Left ventricle myocardium inferior (tissue), 1 donor: ENCODE results near the gene CIB2. TPM values are rescaled to one million over a fixed set of nuclear protein-coding genes. Genes with fewer than 3 reads are reported as not detected.

Source experiments
- DNase-seq: peaks from one replicate; pipeline ENCODE4 v3.0.0-alpha.2; 2020
- H3K27ac ChIP-seq: fragments of 200-600 bp; replicated peaks from 2 replicates; pipeline ENCODE4 v1.8.0; 2021
- H3K27me3 ChIP-seq: fragments of 200-600 bp; 2 replicates; pipeline ENCODE4 v1.8.0; 2021; ENCODE audit warnings: low read depth
- H3K36me3 ChIP-seq: fragments of 200-600 bp; 2 replicates; pipeline ENCODE4 v1.8.0; 2021
- H3K4me1 ChIP-seq: fragments of 200-600 bp; 2 replicates; pipeline ENCODE4 v1.8.0; 2021
- H3K4me3 ChIP-seq: fragments of 200-600 bp; 2 replicates; pipeline ENCODE4 v1.8.0; 2021; ENCODE audit warnings: mild to moderate bottlenecking, moderate library complexity
- H3K9me3 ChIP-seq: fragments of 200-600 bp; replicated peaks from 2 replicates; pipeline ENCODE4 v1.8.0; 2021
- intact Hi-C: fragments of 100-400 bp; cut with micrococcal nuclease; formaldehyde crosslinking; loops from one replicate; pipeline ENCODE4 v1.11.0; 2022
- total RNA-seq: library from RNA; stranded (reverse); fragmentation: NEBNext Ultra II Directional; extraction: Animal tissue kit (Norgen Biotek cat#: 25700); gene quantifications from one replicate; pipeline ENCODE4 v1.2.1, GENCODE V29; 2021
- TF ChIP-seq, protein P1 (sequence below): fragments of 200-600 bp; IDR thresholded peaks from 2 replicates; pipeline ENCODE4 v1.8.0; 2021; ENCODE audit warnings: antibody characterized with exemption, mild to moderate bottlenecking, borderline replicate concordance
- donor health status: DM: no; HTN: yes; CAD: no; lungs with severe emphysema.

Gene CIB2
- total RNA-seq, 1 donor from 2014 or later: 26.1 TPM

DNA sequence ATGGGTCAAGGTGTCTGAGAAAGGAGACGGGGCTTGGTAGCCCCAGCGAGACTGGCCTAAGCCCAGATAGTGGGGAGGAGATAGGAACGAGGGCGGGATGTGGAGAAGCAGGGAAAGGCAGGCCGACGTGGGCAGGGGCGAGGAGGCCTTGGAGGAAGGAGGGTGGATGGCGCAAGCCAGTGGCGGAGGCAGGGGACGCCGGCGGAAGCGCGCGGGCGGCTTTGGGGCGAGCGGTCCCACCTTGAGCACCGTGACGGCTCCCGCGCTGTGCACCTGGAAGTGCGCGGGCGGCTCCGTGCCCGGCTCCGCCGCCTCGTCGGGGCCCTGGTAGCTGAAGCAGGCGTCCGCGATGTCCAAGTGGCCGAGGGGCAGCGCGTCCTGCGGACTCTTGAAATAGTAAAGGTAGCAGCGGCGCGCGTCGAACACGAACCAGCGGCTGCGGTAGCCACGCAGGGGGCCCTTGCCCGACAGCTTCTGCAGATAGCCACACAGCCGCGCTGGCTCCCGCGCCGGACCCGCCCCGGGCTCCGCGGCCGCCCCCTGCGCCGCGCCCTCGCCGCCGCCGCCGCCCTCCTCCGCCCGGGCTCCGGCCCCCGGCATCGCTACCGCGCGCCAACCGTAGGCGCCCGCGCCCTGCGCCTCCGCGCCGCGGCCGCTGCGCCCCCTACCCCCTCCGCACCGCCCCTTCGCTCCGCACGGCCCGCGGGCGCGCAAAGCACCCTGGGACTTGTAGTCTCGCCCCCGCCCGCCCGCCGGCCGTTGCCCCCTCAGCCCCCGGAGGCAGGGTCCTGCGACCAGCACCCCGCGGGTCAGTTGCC lies 54.0 kb downstream of the CIB2 start, which contains the start of gene TBC1D2B:
Gene TBC1D2B, minus strand, starts transcription at position 659 of the 818 bp plus-strand sequence. Its CDS starts 59 bp downstream, at position 600.
- Histone ChIP-seq H3K4me1 (peaks cover 53% of the 10 kb centered on the region), H3K27ac (peak within 1 kb of the TSS; percentile 95)

GRCh38 chr15:78076231-78077052 lies 54.8 kb downstream of the CIB2 start:
- peak overlapping the region; percentile 94 for H3K4me3 ChIP-seq
- peak overlapping the region; percentile 95 for H3K27ac ChIP-seq
- TF ChIP-seq, protein P1, sequence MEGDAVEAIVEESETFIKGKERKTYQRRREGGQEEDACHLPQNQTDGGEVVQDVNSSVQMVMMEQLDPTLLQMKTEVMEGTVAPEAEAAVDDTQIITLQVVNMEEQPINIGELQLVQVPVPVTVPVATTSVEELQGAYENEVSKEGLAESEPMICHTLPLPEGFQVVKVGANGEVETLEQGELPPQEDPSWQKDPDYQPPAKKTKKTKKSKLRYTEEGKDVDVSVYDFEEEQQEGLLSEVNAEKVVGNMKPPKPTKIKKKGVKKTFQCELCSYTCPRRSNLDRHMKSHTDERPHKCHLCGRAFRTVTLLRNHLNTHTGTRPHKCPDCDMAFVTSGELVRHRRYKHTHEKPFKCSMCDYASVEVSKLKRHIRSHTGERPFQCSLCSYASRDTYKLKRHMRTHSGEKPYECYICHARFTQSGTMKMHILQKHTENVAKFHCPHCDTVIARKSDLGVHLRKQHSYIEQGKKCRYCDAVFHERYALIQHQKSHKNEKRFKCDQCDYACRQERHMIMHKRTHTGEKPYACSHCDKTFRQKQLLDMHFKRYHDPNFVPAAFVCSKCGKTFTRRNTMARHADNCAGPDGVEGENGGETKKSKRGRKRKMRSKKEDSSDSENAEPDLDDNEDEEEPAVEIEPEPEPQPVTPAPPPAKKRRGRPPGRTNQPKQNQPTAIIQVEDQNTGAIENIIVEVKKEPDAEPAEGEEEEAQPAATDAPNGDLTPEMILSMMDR: peak; percentile 24
- no peak for DNase-seq
- intact Hi-C loops: no loop called here
- peaks cover 61% of the 10 kb centered on the region for H3K4me1 ChIP-seq
- no peaks in the 10 kb centered on the region for H3K36me3 ChIP-seq
- no peaks in the 10 kb centered on the region for H3K9me3 ChIP-seq
- H3K27me3 ChIP-seq: no peaks in the 10 kb centered on the region

More for the DNA sequence above, 54.0 kb downstream of the CIB2 start, which contains the start of gene TBC1D2B:
- no peaks in the 10 kb centered on the region for H3K36me3 ChIP-seq
- intact Hi-C loops: no loop called here
- no peaks in the 10 kb centered on the region for H3K9me3 ChIP-seq
- TF ChIP-seq, protein P1: peak; percentile 6
- DNase-seq: peak; percentile 72
- no peaks in the 10 kb centered on the region for H3K27me3 ChIP-seq
- peak within 1 kb of the TSS; percentile 94 for H3K4me3 ChIP-seq

DNA sequence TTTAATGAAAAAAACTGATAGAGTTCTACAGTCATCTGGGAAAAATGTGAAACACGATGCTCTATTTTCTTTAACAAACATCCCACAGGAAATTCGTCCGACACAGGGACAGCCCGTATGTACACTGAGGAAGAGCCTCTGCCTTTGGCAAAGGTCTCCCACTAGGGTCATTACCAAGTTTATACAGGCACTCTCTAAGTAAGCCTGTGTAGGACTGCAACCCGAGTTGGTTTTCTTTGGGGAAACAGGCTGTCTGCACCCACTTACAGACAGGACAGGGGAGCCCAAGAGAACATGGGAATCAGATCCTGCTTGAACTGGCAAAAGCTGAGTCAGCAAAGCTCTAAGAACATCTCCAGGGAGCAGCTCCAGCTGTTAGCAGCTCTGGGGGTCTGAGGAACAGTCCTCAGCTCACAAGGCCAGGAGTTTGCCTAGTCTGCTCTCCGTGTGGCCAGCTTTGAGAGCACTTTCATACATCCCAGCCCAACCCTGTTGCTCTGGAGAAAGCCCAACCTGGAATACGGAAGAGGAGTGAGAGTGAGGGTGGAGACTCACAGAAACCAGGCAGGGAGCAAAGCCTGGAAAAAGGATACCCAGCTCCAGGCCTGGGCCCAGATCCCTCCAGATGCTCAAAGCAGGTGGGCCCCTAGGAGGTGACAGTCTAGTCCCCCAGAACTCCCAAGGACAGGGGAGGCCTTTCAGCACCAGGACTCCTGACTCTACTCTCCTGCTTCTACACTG lies 55.6 kb downstream of the CIB2 start:
- TF ChIP-seq, protein P1: no peak
- intact Hi-C loops: no loop called here
- Histone ChIP-seq H3K36me3 (no peaks in the 10 kb centered on the region), H3K27ac (peak overlapping the region; percentile 95), H3K9me3 (no peaks in the 10 kb centered on the region), H3K4me3 (peak overlapping the region; percentile 94), H3K27me3 (no peaks in the 10 kb centered on the region), H3K4me1 (peaks cover 65% of the 10 kb centered on the region)
- DNase-seq: no peak

- peaks cover 84% of the 10 kb centered on the region for H3K4me1 ChIP-seq
- intact Hi-C loops: no loop called here
Observed at GRCh38 chr15:78073046-78073787, 58.0 kb downstream of the CIB2 start.

More at GRCh38 chr15:78073046-78073787, 58.0 kb downstream of the CIB2 start:
- Histone ChIP-seq H3K4me3 (peak overlapping the region; percentile 22), H3K27ac (peak overlapping the region; percentile 95), H3K27me3 (no peaks in the 10 kb centered on the region), H3K9me3 (no peaks in the 10 kb centered on the region), H3K36me3 (no peaks in the 10 kb centered on the region)
- no peak for DNase-seq
- TF ChIP-seq, protein P1: no peak
